ENCODE results near the gene RABAC1.

GRCh38 chr19:41987141-41987860 is 28.2 kb upstream of the RABAC1 start:
- TF ChIP-seq POLR2AphosphoS5 (IDR thresholded peaks at IDR 0.05; ENCODE audit: low read depth, low read length) (no peak), POLR2A (IDR thresholded peaks at IDR 0.05; ENCODE audit: low read depth, low read length) (no peak)
